ENCODE results near the gene GTF2A1L.
"Not testable (repeated sequence)": the region's sequence is repeated elsewhere in the genome, so short reads cannot be mapped to it uniquely, and the experiment has no call there.

Gene GTF2A1L

GRCh38 chr2:48617618-48618017 lies at the start of gene GTF2A1L:
Gene GTF2A1L, plus strand, starts transcription at chr2:48617856. Its CDS starts 19 bp downstream, at chr2:48617875.
- DNase-seq (ENCODE audit: low read depth in 2 of 3, low spot score in 1 of 3), result no peak

- DNase-seq (ENCODE audit: low read depth in 2 of 3, low spot score in 1 of 3), result no peak
Measured at GRCh38 chr2:48568547-48568946, 49.1 kb upstream of the GTF2A1L start.

- DNase-seq (ENCODE audit: low read depth in 2 of 3, low spot score in 1 of 3), result no peak
Measured at GRCh38 chr2:48569433-48569832, 48.2 kb upstream of the GTF2A1L start.

- no peak for DNase-seq (ENCODE audit: low read depth in 2 of 3, low spot score in 1 of 3)
Measured at GRCh38 chr2:48572816-48573215, 44.8 kb upstream of the GTF2A1L start.

- DNase-seq (ENCODE audit: low read depth in 2 of 3, low spot score in 1 of 3), result no peak
Measured at GRCh38 chr2:48574353-48575287, 43.0 kb upstream of the GTF2A1L start.

- no peak for DNase-seq (ENCODE audit: low read depth in 2 of 3, low spot score in 1 of 3)
Measured at GRCh38 chr2:48578313-48578712, 39.3 kb upstream of the GTF2A1L start.

GRCh38 chr2:48583961-48584360 lies 33.7 kb upstream of the GTF2A1L start:
- no peak for DNase-seq (ENCODE audit: low read depth in 2 of 3, low spot score in 1 of 3)

GRCh38 chr2:48584551-48584950 lies 33.1 kb upstream of the GTF2A1L start:
- DNase-seq (ENCODE audit: low read depth in 2 of 3, low spot score in 1 of 3), result no peak

GRCh38 chr2:48586433-48586832 lies 31.2 kb upstream of the GTF2A1L start:
- no peak for DNase-seq (ENCODE audit: low read depth in 2 of 3, low spot score in 1 of 3)

- no peak for DNase-seq (ENCODE audit: low read depth in 2 of 3, low spot score in 1 of 3)
Measured at GRCh38 chr2:48587560-48587959, 30.1 kb upstream of the GTF2A1L start.

- DNase-seq (ENCODE audit: low read depth in 2 of 3, low spot score in 1 of 3), result no peak
Measured at GRCh38 chr2:48587961-48588360, 29.7 kb upstream of the GTF2A1L start.

- DNase-seq (ENCODE audit: low read depth in 2 of 3, low spot score in 1 of 3), result no peak
Measured at GRCh38 chr2:48588745-48589144, 28.9 kb upstream of the GTF2A1L start.

- no peak for DNase-seq (ENCODE audit: low read depth in 2 of 3, low spot score in 1 of 3)
Measured at GRCh38 chr2:48589170-48589767, 28.4 kb upstream of the GTF2A1L start.

GRCh38 chr2:48590017-48590416 lies 27.6 kb upstream of the GTF2A1L start:
- no peak for DNase-seq (ENCODE audit: low read depth in 2 of 3, low spot score in 1 of 3)

GRCh38 chr2:48592067-48592466 lies 25.6 kb upstream of the GTF2A1L start:
- DNase-seq (ENCODE audit: low read depth in 2 of 3, low spot score in 1 of 3), result no peak

GRCh38 chr2:48596751-48597150 lies 20.9 kb upstream of the GTF2A1L start:
- not testable (repeated sequence) for DNase-seq (ENCODE audit: low read depth in 2 of 3, low spot score in 1 of 3)

- DNase-seq (ENCODE audit: low read depth in 2 of 3, low spot score in 1 of 3), result no peak
Measured at GRCh38 chr2:48597492-48597891, 20.2 kb upstream of the GTF2A1L start.

- DNase-seq (ENCODE audit: low read depth in 2 of 3, low spot score in 1 of 3), result peak in 1 of 3 donors; percentile 14
Measured at GRCh38 chr2:48600204-48600813, 17.3 kb upstream of the GTF2A1L start.

- no peak for DNase-seq (ENCODE audit: low read depth in 2 of 3, low spot score in 1 of 3)
Measured at GRCh38 chr2:48600917-48601316, 16.7 kb upstream of the GTF2A1L start.

- DNase-seq (ENCODE audit: low read depth in 2 of 3, low spot score in 1 of 3), result no peak
Measured at GRCh38 chr2:48601349-48601748, 16.3 kb upstream of the GTF2A1L start.

- DNase-seq (ENCODE audit: low read depth in 2 of 3, low spot score in 1 of 3), result no peak
Measured at GRCh38 chr2:48605482-48606175, 12.0 kb upstream of the GTF2A1L start.
